Endodermal cell (in vitro differentiated cells): Measurements from ENCODE around the gene RPTOR. TPM values are rescaled to one million over a fixed set of nuclear protein-coding genes. Genes with fewer than 3 reads are reported as not detected.

ENCODE experiments used
- DNase-seq: peaks from one replicate; pipeline ENCODE4 v3.0.0-alpha.2; 2017
- H3K27ac ChIP-seq: 2 replicates; pipeline ENCODE4 v1.5.1; 2013; ENCODE audit warnings: mild to moderate bottlenecking, low read depth, low read length, moderate library complexity
- H3K27me3 ChIP-seq: 2 replicates; pipeline ENCODE4 v1.6.1; 2013; ENCODE audit warnings: mild to moderate bottlenecking, low read length, moderate library complexity; ENCODE audit not compliant: insufficient read depth, control insufficient read depth, poor library complexity, severe bottlenecking
- H3K36me3 ChIP-seq: 2 replicates; pipeline ENCODE4 v1.7.0; 2013; ENCODE audit warnings: mild to moderate bottlenecking, low read length, moderate library complexity; ENCODE audit not compliant: control insufficient read depth, insufficient read depth
- H3K4me1 ChIP-seq: one replicate; pipeline ENCODE4 v1.7.0; 2013; ENCODE audit warnings: low read length; ENCODE audit not compliant: control insufficient read depth, insufficient read depth
- H3K4me3 ChIP-seq: 2 replicates; pipeline ENCODE4 v1.5.1; 2013; ENCODE audit warnings: mild to moderate bottlenecking, low read length, moderate library complexity
- H3K9ac ChIP-seq: 2 replicates; pipeline ENCODE4 v1.6.1; 2013; ENCODE audit warnings: mild to moderate bottlenecking, low read length, moderate library complexity; ENCODE audit not compliant: poor library complexity, severe bottlenecking; ENCODE audit errors: extremely low read depth
- H3K9me3 ChIP-seq: 2 replicates; pipeline ENCODE4 v1.6.1; 2013; ENCODE audit warnings: mild to moderate bottlenecking, low read length, moderate library complexity; ENCODE audit not compliant: control insufficient read depth
- H3K27ac Mint-ChIP-seq: 2 replicates; pipeline ENCODE4 v1.8.0; 2020; ENCODE audit warnings: mixed read lengths
- H3K27me3 Mint-ChIP-seq: 2 replicates; pipeline ENCODE4 v1.8.0; 2021; ENCODE audit warnings: mild to moderate bottlenecking, mixed read lengths; ENCODE audit not compliant: insufficient read depth
- H3K36me3 Mint-ChIP-seq: 2 replicates; pipeline ENCODE4 v1.8.0; 2020; ENCODE audit warnings: low read depth, mixed read lengths
- H3K4me1 Mint-ChIP-seq: 2 replicates; pipeline ENCODE4 v1.8.0; 2020; ENCODE audit warnings: mixed read lengths
- H3K4me3 Mint-ChIP-seq: 2 replicates; pipeline ENCODE4 v1.8.0; 2020; ENCODE audit warnings: mild to moderate bottlenecking, moderate library complexity, mixed read lengths
- H3K9me3 Mint-ChIP-seq: 2 replicates; pipeline ENCODE4 v1.8.0; 2020; ENCODE audit warnings: mild to moderate bottlenecking, mixed read lengths
- CTCF ChIP-seq: fragments of 200-600 bp; sonication (generic); conservative IDR thresholded peaks from 2 replicates; pipeline ENCODE4 v1.5.0; 2021; ENCODE audit warnings: antibody characterized with exemption, mild to moderate bottlenecking
- WGBS, 2 experiments: methylation state at CpG; one replicate each; pipeline versions ENCODE4 v1.1.5 to v1.1.7; 2013; ENCODE audit warnings: missing lambda C conversion rate in 2 of 2, mixed read lengths in 1 of 2; ENCODE audit not compliant: insufficient coverage in 1 of 2, insufficient read length in 1 of 2; 5-methylcytosine and 5-hydroxymethylcytosine counted together
- total RNA-seq, 2 donors: library from RNA; stranded (reverse); fragmentation: NEBNext Ultra II Directional in 1 of 2; extraction: Animal tissue kit (Norgen Biotek cat#: 25700) in 1 of 2; gene quantifications; 2 replicates in 1 of 2; 3 replicates in 1 of 2; pipeline ENCODE4 v1.2.1, GENCODE V29; 2021

Gene RPTOR
- total RNA-seq, 2 donors from 2014 or later = 45.1 to 53.4 TPM

DNA sequence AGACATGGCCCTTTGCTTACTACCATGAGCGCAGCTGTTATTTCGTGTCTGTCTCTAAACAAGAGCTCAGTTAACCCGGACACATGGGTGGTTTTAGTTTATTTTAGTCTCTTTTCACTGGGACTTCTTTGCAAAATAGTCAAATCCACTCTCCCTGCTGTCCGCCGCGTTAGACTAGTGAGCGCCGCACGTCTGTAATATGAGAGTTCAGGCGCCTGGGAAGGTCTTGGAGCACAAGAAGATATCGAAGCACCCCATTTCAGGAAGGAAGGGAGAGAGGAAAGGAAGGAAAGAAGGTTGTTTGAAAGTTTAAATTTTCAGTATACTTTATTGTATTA lies 336.0 kb downstream of the RPTOR start:
- Mint-ChIP-seq H3K36me3 (peaks cover 38% of the 10 kb centered on the region), H3K27ac (no peak overlapping the region), H3K4me3 (no peak overlapping the region), H3K27me3 (no peaks in the 10 kb centered on the region), H3K9me3 (no peaks in the 10 kb centered on the region), H3K4me1 (no peaks in the 10 kb centered on the region)
- no peak for DNase-seq
- no peaks in the 10 kb centered on the region for H3K9me3 ChIP-seq
- TF ChIP-seq CTCF = no peak
- no peaks in the 10 kb centered on the region for H3K4me1 ChIP-seq
- no peaks in the 10 kb centered on the region for H3K27me3 ChIP-seq
- no peak overlapping the region for H3K4me3 ChIP-seq
- 95 to 97% methylated on average over 10 to 11 of the region's 11 CpGs for WGBS, 2 experiments
- H3K36me3 ChIP-seq = peaks cover 23% of the 10 kb centered on the region
- no peak overlapping the region for H3K27ac ChIP-seq
- no peak overlapping the region for H3K9ac ChIP-seq

DNA sequence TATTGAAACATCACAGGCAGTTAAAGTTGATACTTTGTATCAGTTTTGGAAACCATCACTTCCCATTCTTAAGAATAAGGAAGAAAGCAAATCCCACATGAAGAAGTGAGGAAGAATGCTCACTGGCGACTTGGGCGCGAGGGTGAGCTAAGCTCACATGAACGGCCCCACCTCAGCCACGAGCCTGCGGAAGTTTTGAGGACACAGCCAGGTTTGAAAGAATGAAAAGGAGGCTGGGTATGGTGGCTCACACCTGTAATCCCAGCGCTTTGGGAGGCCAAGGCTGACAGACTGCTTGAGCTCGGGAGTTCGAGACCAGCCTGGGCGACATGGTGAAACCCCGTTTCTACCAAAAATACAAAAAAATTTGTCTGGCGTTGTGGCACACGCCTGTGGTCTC lies 336.7 kb downstream of the RPTOR start:
- Mint-ChIP-seq H3K4me3 (no peak overlapping the region), H3K4me1 (no peaks in the 10 kb centered on the region), H3K27ac (no peak overlapping the region), H3K36me3 (peaks cover 45% of the 10 kb centered on the region), H3K9me3 (no peaks in the 10 kb centered on the region), H3K27me3 (no peaks in the 10 kb centered on the region)
- Histone ChIP-seq H3K36me3 (peaks cover 23% of the 10 kb centered on the region), H3K9ac (no peak overlapping the region), H3K9me3 (no peaks in the 10 kb centered on the region), H3K4me3 (no peak overlapping the region), H3K27ac (no peak overlapping the region), H3K27me3 (no peaks in the 10 kb centered on the region), H3K4me1 (no peaks in the 10 kb centered on the region)
- no peak for DNase-seq
- 97 to 98% methylated on average over 12 to 13 of the region's 13 CpGs for WGBS, 2 experiments
- TF ChIP-seq CTCF = no peak

- H3K9me3 ChIP-seq = no peaks in the 10 kb centered on the region
- H3K27ac Mint-ChIP-seq = no peak overlapping the region
- no peaks in the 10 kb centered on the region for H3K4me1 Mint-ChIP-seq
- H3K9ac ChIP-seq = no peak overlapping the region
- DNase-seq = no peak
- no peak for TF ChIP-seq CTCF
- H3K27ac ChIP-seq = no peak overlapping the region
- peaks cover 23% of the 10 kb centered on the region for H3K36me3 ChIP-seq
- 94 to 96% methylated on average over 14 to 19 of the region's 19 CpGs for WGBS, 2 experiments
- no peaks in the 10 kb centered on the region for H3K9me3 Mint-ChIP-seq
- no peak overlapping the region for H3K4me3 Mint-ChIP-seq
- H3K4me1 ChIP-seq = no peaks in the 10 kb centered on the region
- H3K27me3 ChIP-seq = no peaks in the 10 kb centered on the region
- H3K27me3 Mint-ChIP-seq = no peaks in the 10 kb centered on the region
- H3K36me3 Mint-ChIP-seq = peaks cover 43% of the 10 kb centered on the region
- H3K4me3 ChIP-seq = no peak overlapping the region
Observed at GRCh38 chr17:80882323-80882722, 337.7 kb downstream of the RPTOR start.
